Adrenal gland (tissue), 12 donors: ENCODE results near the gene TRIM51. TPM values are rescaled to one million over a fixed set of nuclear protein-coding genes. Genes with fewer than 3 reads are reported as not detected.

Source experiments
- DNase-seq, 7 donors: peaks; one replicate each; pipeline ENCODE4 v3.0.0-alpha.2; 2019 to 2020
- H3K27ac ChIP-seq, 5 donors: fragments of 200-600 bp; sonication (generic) in 4 of 5; 1 replicate in 3 of 5; 2 replicates in 2 of 5; pipeline versions ENCODE4 v1.5.1 to v1.8.0; 2016 to 2020; ENCODE audit warnings: mild to moderate bottlenecking in 1 of 5
- H3K27me3 ChIP-seq: fragments of 200-600 bp; 2 replicates; pipeline ENCODE4 v1.8.0; 2021
- H3K36me3 ChIP-seq, 2 donors: fragments of 200-600 bp; replicated peaks in 1 of 2; 1 replicate in 1 of 2; 2 replicates in 1 of 2; pipeline versions ENCODE4 v1.5.1 to v1.8.0; 2018 to 2022
- H3K4me1 ChIP-seq, 2 donors: fragments of 200-600 bp; replicated peaks in 1 of 2; 1 replicate in 1 of 2; 2 replicates in 1 of 2; pipeline versions ENCODE4 v1.5.1 to v1.8.0; 2018 to 2021
- H3K4me3 ChIP-seq, 4 donors: fragments of 200-600 bp; sonication (generic) in 3 of 4; one replicate each; pipeline ENCODE4 v1.5.1; 2016 to 2018
- H3K9me3 ChIP-seq, 3 donors: fragments of 200-600 bp; sonication (generic) in 1 of 3; replicated peaks in 1 of 3; 1 replicate in 2 of 3; 2 replicates in 1 of 3; pipeline versions ENCODE4 v1.5.1 to v1.8.0; 2016 to 2021
- CTCF ChIP-seq, 6 experiments: fragments of 450-650 bp in 4 of 6; fragments of 200-600 bp in 2 of 6; sonication (generic) in 1 of 6; IDR thresholded peaks; 1 replicate in 5 of 6; 2 replicates in 1 of 6; pipeline versions ENCODE4 v1.5.1 to v1.8.0; 2016 to 2021; ENCODE audit warnings: antibody characterized with exemption in 6 of 6, mild to moderate bottlenecking in 2 of 6, moderate library complexity in 1 of 6
- POLR2A ChIP-seq, 2 donors: fragments of 450-650 bp; IDR thresholded peaks; one replicate each; pipeline ENCODE4 v1.6.1; 2017; ENCODE audit warnings: antibody characterized with exemption in 2 of 2, mild to moderate bottlenecking in 2 of 2, moderate library complexity in 1 of 2
- WGBS, 4 donors: extraction: QIAGEN DNeasy Blood & Tissue Kit in 2 of 4; methylation state at CpG; one replicate each; pipeline versions ENCODE4 v1.1.5 to v1.1.7; 2013 to 2017; 5-methylcytosine and 5-hydroxymethylcytosine counted together
- intact Hi-C, 2 donors: fragments of 100-400 bp; cut with DNase I; formaldehyde crosslinking; loops; one replicate each; pipeline versions ENCODE4 v1.14.1 to v1.15.0; 2022 to 2023
- polyA plus RNA-seq, 3 donors: library from polyadenylated mRNA; stranded (reverse); fragments of 200-250 nt in 2 of 3; fragments of 350-450 nt in 1 of 3; fragmentation: Illumina TruSeq in 1 of 3; extraction: RNeasy Lipid Tissue Mini Kit (QIAGEN cat#74804) in 1 of 3; gene quantifications; one replicate each; pipeline ENCODE4 v1.2.3, GENCODE V29; 2013 to 2014
- total RNA-seq, 9 donors: library from RNA; depleted of rRNA in 4 of 9; stranded (reverse); fragments of >200 nt in 4 of 9; fragments of 120-200 nt in 1 of 9; fragmentation: NEBNext Ultra II Directional in 1 of 9; extraction: Animal tissue kit (Norgen Biotek cat#: 25700) in 1 of 9; gene quantifications; one replicate each; pipeline versions ENCODE4 v1.1.0 to v1.2.4, GENCODE V29; 2013 to 2023
- donor health status: healthy with polysubstance abuse.
- donor health status: Bipolar disorder and iron deficiency.
- donor health status: DM: yes; HTN: yes; CAD: no.
- donor health status: DM: no; HTN: no; CAD: no.
- donor health status: DM: no; HTN: no; CAD: no.
- donor health status: DM: yes; HTN: yes; CAD: no.

TRIM51 gene
- total and polyA plus RNA-seq, 12 donors: not detected

DNA sequence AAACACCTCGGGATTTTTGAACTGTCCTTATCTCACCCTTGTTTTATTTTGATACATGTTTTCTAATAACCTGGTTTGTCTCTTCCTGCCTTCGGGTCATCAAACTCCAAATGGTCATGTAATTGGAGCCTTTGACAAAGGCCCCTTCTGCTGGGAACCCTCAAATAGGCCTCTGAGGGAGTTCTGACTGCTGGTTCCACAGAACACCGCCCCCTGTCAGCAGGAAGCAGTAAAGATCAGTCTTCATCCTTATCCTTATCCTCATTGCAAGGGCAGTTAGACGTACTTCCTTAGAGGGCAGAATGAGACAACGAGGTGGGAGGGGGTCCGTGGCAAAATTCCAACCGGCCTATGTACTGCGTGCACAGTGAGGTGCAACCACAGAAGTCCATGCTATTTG, 12.1 kb downstream of the TRIM51 start:
- WGBS, 4 donors: 52 to 59% (median 54%) methylated on average over 8 of the region's 8 CpGs
- Histone ChIP-seq H3K9me3 (no peaks in the 10 kb centered on the region), H3K4me3 (no peak overlapping the region), H3K27ac (no peak overlapping the region), H3K36me3 (no peaks in the 10 kb centered on the region), H3K27me3 (no peaks in the 10 kb centered on the region), H3K4me1 (no peaks in the 10 kb centered on the region)
- DNase-seq: no peak
- intact Hi-C loops: no loop called here
- TF ChIP-seq POLR2A (IDR thresholded peaks at IDR 0.05) (no peak), CTCF (IDR thresholded peaks at IDR 0.05) (no peak)

DNA sequence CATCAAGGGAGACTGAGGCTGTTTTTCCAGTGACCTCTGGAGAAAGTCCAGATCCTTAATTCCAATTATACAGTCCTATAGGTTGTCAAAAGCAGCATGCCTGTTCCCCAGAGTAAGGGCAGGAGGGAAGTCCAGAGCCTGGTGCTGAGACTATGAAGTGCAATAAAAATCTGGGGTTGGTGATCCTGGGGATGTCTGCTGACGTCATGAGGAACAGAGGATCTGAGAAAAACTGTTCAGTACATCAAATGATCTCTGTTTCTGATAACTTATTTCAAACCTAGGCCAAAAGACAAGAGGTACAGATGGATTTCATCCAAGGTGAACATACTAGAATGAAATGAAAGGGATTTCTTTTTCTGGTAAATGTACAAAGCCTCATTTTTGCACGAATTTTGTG, 19.2 kb downstream of the TRIM51 start:
- intact Hi-C loops: no loop called here
- Histone ChIP-seq H3K4me1 (no peaks in the 10 kb centered on the region), H3K27ac (no peak overlapping the region), H3K4me3 (no peak overlapping the region), H3K27me3 (no peaks in the 10 kb centered on the region), H3K36me3 (no peaks in the 10 kb centered on the region), H3K9me3 (no peaks in the 10 kb centered on the region)
- 29 to 33% (median 30%) methylated on average over 2 of the region's 2 CpGs for WGBS, 4 donors
- DNase-seq: no peak
- TF ChIP-seq CTCF (IDR thresholded peaks at IDR 0.05) (no peak), POLR2A (IDR thresholded peaks at IDR 0.05) (no peak)

- Histone ChIP-seq H3K27me3 (no peaks in the 10 kb centered on the region), H3K36me3 (no peaks in the 10 kb centered on the region), H3K4me3 (no peak within 1 kb of the TSS), H3K4me1 (no peaks in the 10 kb centered on the region), H3K27ac (no peak within 1 kb of the TSS), H3K9me3 (no peaks in the 10 kb centered on the region)
- DNase-seq: no peak
- no peak for TF ChIP-seq CTCF (IDR thresholded peaks at IDR 0.05)
- no peak for TF ChIP-seq POLR2A (IDR thresholded peaks at IDR 0.05)
- intact Hi-C loops: no loop called here
- WGBS, 4 donors: 36 to 68% (median 52%) methylated on average over 1 of the region's 1 CpG
These were observed 31.4 kb downstream of the TRIM51 start, which contains the start of gene OR5W2 for GRCh38 chr11:55914482-55914881. Gene OR5W2 (minus strand): TSS chr11:55914582. CDS start chr11:55914582, 0 bp downstream.

DNA sequence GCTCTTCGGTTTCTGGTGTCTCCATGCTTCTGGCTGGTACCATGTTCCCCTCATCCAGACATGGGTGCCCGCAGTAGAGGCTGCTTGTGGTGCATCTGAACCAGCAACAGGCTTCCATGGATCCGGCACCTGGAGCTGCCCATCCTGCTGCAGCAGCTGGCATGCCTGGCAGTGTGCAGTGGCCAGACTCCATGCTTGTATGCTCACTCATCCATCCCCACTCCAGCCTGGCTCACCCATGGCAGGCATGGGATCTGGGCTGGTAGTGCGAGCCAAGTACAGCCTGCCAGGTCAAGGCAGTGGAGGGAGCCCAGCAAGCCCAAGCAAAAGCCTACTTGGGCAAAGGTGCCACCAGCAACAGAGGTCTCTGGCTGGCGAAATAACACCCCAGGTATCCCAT, 37.4 kb downstream of the TRIM51 start:
- H3K27me3 ChIP-seq: no peaks in the 10 kb centered on the region
- no peak overlapping the region for H3K4me3 ChIP-seq
- no peak for TF ChIP-seq CTCF (IDR thresholded peaks at IDR 0.05)
- TF ChIP-seq POLR2A (IDR thresholded peaks at IDR 0.05): no peak
- WGBS, 4 donors: 66 to 81% (median 70%) methylated on average over 4 to 5 of the region's 5 CpGs
- no peaks in the 10 kb centered on the region for H3K9me3 ChIP-seq
- H3K36me3 ChIP-seq: no peaks in the 10 kb centered on the region
- H3K27ac ChIP-seq: no peak overlapping the region
- intact Hi-C loops: no loop called here
- no peak for DNase-seq
- H3K4me1 ChIP-seq: no peaks in the 10 kb centered on the region
